HTR-8/SVneo (cell line): ENCODE results near the gene ZNF273.
A peak's percentile ranks its signal among the peaks of the same experiment; 100 is the strongest.
"Not testable (repeated sequence)": the region's sequence is repeated elsewhere in the genome, so short reads cannot be mapped to it uniquely, and the experiment has no call there.

Source experiments
- DNase-seq: peaks from one replicate; pipeline ENCODE4 v3.0.0; 2011; ENCODE audit warnings: low spot score, mixed read lengths; ENCODE audit not compliant: insufficient read length
- FAIRE-seq: peaks from 2 replicates; lab custom pipeline; 2011; peaks lifted over from hg19 to GRCh38; lab: Jason Lieb, UNC

The ZNF273 gene

DNA sequence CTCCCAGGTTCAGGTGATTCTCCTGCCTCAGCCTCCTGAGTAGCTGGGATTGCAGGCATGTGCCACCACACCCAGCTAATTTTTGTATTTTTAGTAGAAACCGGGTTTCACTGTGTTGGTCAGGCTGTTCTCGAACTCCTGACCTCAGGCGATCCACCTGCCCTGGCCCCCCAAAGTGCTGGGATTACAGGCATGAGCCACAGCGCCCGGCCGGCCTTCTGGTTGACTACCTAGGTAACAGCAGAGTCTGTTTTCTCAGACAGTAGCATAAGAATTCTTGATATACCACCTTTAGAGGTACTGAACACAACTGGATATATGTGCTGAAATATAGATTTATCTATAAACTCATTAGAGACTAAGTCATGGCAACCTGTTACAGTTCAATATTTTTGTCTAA, 36.9 kb downstream of the ZNF273 start:
- not testable (repeated sequence) for FAIRE-seq, DNase-seq

DNA sequence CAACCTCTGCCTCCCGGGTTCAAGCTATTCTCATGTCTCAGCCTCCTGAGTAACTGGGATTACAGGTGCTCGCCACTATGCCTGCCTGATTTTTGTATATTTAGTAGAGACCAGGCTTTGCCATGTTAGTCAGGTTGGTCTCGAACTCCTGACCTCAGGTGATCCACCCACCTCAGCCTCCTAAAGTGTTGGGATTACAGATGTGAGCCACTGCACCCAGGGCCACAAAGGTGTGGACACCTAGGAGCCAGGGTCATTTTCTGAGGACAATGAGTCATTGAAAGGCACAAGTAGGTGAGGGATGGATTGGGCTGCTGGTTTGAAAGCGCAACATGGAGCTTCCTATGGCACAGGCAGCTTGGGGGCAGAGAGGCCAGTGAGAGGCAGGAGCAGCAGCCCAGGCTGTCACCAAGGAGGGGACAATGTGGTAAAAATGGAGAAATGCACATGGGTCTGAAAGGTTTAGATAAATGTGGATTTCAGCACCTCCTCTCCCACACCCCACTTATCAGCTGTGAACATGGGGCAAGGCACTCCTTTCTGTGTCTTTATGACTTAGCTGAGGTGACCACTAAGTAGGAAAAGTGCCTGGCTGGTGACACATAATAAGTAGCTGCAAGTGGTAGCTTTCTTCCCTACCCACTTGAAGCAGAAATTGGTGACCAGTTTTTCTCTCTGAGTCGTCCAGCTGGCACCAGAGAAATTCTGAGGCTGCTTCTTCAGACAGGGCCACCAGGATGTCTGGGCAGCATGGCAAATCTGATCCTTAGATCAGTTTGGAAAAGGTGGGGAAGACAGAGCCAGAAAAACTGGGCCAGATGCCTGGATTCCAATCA, 41.8 kb downstream of the ZNF273 start:
- DNase-seq, FAIRE-seq: not testable (repeated sequence)

DNA sequence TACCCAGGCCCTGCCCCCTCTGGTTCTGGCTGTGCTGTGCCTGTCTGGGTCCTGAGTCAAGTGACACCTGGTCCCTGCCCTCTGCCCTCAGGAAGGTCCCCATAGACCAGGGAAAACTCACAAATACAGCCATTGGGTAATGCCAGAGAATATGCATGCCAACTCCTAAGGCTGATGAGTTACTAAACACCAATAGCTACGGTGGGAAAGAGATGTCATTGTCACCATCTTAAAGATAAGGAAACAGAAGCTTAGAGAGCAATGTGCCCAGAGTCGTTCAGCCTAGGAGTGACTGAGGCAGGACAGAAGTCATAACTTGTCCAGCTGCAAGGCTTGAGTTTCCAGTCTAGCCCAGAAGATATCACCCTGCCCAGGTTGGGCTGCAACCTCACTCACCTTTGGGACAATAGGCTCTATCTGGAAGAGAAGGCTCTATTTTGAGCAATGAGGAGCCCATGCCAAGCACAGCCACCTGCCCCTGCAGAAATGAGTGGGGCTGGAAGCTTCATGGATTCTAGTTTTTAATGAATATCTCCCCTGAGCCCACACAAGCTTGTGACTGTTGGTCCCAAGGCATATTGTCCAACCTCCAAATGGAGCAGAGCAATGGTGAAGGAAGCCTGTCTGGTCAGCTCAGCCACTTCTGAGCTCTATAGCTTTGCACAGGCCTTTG, 42.6 kb downstream of the ZNF273 start:
- DNase-seq (no peak), FAIRE-seq (no peak)

DNA sequence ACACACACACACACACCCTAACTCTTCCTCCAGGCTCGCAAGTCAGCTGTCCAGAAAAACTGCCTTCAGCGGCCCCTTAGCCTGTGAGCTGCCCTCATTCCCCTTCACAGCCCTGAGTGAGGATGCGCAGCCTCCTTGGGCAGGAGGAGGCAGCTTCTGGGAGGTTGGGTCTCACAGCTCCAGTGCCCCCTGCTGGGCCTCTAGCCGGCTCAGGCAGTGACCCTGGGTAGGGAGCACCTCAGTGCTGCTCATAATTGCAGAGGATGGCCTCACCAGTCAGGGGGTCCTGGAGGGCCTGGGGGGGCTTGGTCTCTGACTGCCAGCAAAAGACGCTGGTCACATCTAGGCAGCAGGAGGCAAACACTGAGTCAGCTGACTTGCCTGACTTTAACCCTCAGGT, 43.7 kb downstream of the ZNF273 start:
- FAIRE-seq = no peak

DNA sequence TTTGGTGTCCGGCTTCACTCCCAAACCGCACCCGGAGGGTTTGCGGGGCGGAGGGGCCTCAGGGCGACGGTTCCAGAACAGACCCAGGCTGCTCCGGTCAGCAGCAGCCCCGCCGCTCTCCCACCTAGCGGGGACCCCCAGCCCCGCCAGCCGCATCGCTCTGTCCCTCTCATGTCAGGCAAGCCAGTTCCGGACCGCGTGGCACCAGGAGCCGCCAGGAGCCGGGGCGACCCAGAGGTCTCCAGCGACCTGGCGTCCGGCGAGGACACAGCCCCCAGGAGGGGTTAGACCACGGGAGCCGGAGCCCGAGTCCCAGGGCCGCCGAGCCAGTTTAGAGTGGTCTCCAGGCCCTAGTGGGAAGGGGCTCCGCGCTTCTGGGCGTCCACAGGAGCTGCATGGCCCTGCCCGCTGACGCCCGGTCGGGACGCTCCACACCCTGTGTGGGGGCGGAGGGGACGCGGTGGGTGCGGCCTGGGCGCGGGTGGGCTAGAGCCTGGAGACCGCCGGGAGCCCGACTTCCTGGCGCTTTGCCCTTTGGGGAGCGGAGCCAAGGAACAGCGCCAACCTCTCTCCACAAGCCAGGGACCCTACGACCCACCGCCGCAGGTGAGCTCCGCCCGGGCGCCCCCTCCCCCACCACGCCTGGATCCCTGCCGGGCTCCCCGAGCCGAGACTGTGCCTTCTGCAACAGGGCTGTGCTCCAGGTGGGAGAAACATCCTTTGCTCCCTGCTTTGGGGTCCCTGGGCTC, 44.4 kb downstream of the ZNF273 start:
- FAIRE-seq = no peak

More for the DNA sequence above, 43.7 kb downstream of the ZNF273 start:
- no peak for DNase-seq

DNA sequence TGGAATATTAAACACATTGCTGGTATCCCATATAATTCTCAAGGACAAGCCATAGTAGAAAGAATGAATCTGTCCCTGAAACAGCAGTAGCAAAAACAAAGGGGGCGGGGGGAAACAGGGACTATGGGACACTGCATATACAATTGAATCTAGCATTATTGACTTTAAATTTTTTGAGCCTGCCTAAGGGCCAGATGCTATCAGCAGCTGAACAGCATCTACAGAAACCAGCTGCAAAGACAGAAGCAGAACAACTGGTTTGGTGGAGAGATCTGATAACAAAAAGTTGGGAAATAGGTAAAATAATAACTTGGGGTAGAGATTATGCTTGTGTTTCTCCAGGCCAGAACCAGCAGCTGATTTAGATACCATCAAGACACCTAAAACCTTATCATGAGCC, 45.7 kb downstream of the ZNF273 start:
- not testable (repeated sequence) for FAIRE-seq, DNase-seq

More for the DNA sequence above, 44.4 kb downstream of the ZNF273 start:
- DNase-seq = no peak

DNA sequence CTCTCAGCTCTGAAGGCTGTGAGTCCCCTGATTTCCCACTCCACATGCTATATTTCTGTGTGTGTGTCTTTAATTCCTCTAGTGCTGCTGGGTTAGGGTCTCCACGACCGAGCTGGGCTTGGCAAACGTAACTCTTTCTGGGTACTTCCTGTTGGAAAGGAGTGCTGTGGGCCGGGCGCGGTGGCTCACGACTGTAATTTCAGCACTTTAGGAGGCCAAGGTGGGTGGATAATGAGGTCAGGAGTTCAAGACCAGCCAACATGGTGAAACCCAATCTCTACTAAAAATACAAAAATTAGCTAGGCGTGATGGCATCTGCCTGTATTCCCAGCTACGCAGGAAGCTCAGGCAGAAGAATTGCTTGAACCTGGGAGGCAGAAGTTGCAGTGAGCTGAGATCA, 47.6 kb downstream of the ZNF273 start:
- not testable (repeated sequence) for FAIRE-seq, DNase-seq

DNA sequence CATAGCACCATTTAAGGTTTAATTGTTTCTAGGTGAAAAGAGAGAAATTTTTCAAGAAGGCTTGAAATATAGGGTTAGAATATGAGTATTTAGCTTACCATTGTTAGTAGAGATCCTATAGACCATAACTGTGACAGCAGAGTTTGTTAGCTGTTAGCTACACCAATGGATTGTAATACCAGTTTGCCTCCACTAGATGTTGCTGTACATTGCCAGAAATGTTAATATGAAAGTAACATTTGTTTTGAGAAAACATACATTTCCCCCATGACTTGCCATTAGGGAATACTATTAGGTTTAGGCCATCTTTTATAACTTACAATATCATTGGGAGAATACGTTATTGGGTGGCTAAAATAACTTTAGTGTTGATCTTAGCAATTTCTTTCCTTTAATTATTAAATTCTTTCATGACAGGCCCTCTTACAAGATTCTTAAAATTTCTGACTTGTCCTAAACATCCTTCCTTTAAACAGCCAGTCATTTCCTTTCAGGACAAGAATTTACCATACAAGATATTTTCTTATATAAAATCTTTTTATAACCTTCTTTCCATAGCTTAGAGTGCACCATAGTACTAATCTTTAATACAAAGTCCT, 48.3 kb downstream of the ZNF273 start:
- DNase-seq = peak; percentile 34

DNA sequence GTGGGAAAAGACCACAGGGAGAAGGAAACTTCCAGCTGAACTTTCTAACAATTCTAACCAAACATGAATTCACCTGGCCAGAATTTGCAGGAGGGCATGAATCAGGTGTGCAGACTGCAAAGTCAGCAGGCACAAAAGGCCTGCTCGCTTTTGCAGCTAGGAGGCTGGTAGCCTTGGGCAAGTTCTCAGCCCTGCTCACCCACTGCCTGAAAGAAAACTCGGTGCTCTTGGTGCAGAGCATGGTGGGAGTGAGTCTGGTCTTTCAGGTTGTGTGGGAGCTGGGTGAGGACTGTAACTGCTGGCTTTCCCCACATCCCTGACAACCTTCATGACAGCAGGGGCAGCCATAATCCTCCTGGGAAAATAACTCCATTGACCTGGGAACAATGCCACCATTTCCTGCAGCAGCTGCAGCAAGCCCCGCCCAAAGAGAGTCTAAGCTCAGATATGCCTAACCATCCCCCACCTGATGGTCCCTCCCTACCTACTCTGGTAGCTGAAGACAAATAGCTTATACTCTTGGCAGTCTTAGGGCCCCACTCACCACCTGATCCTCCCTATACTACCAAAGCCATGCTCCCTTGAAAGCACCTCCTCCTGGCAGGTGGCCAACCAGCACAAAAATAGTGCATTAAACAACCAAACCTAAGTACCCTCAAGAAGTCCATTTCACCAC, 56.1 kb downstream of the ZNF273 start:
- DNase-seq = no peak
- FAIRE-seq = no peak

More for the DNA sequence above, 48.3 kb downstream of the ZNF273 start:
- FAIRE-seq = no peak

DNA sequence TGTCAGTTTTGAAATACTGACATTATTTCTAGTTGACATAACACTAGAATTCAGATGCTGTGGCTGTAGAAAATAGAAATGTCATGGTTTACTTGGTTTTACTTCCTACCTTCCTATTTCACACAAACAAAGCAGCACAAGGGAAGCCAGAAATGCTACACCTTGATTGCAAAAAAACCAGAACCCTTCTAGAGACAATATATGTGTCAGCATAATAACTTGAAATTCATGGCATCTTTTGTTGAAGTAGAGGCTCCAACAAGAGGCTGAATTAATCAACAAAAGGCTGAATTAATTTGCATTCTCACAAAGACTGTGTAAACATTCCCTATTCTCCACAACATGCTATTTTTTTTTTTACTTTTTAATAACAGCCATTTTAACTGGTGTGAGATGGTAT, 62.5 kb downstream of the ZNF273 start:
- FAIRE-seq = no peak
- no peak for DNase-seq

DNA sequence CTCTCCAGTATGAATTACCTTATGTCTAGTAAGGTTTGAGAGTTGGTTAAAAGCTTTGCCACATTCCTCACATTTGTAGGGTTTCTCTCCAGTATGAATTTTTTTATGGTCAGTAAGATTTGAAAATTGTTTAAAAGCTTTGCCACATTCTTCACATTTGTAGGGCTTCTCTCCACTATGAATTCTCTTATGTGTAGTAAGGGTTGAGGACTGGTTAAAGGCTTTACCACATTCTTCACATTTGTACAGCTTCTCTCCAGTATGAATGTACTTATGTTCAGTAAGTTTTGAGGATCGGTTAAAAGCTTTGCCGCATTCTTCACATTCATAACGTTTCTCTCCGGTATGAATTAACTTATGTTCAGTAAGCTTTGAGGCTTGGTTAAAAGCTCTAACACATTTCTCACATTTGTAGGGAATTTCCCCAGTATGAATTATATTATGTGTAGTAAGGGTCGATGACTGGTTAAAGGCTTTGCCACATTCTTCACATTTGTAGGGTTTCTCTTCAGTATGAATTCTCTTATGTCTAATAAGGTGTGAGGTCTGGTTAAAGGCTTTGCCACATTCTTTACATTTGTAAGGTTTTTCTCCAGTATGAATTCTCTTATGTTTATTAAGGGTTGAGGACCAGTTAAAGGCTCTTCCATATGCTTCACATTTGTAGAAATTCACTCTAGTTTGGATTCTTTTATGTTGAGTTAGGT, 75.6 kb downstream of the ZNF273 start:
- FAIRE-seq = no peak

More for the DNA sequence above, 75.6 kb downstream of the ZNF273 start:
- DNase-seq = no peak
